Body of pancreas (tissue), 4 donors: Measurements from ENCODE around the gene RNF11. TPM values are rescaled to one million over a fixed set of nuclear protein-coding genes. Genes with fewer than 3 reads are reported as not detected.

Source experiments
- ATAC-seq: fragments of 150-250 bp; one replicate; pipeline ENCODE4 v1.9.1; 2016
- DNase-seq, 4 donors: peaks; one replicate each; pipeline ENCODE4 v3.0.0-alpha.2; 2019
- H3K27ac ChIP-seq, 4 donors: fragments of 200-600 bp; sonication (generic); 1 replicate in 3 of 4; 2 replicates in 1 of 4; pipeline versions ENCODE4 v1.5.1 to v1.6.1; 2016 to 2019; ENCODE audit warnings: mild to moderate bottlenecking in 1 of 4, mixed read lengths in 1 of 4, moderate library complexity in 1 of 4
- H3K27me3 ChIP-seq, 2 donors: fragments of 200-600 bp; sonication (generic); one replicate each; pipeline ENCODE4 v1.6.0; 2016; ENCODE audit warnings: mild to moderate bottlenecking in 1 of 2
- H3K36me3 ChIP-seq, 2 donors: fragments of 200-600 bp; sonication (generic); replicated peaks in 1 of 2; 2 replicates each; pipeline ENCODE4 v1.5.1; 2016; ENCODE audit warnings: low read depth in 2 of 2; ENCODE audit not compliant: insufficient read depth in 1 of 2
- H3K4me1 ChIP-seq: fragments of 200-600 bp; sonication (generic); one replicate; pipeline ENCODE4 v1.6.0; 2016
- H3K4me3 ChIP-seq, 2 donors: fragments of 200-600 bp; sonication (generic); 1 replicate in 1 of 2; 2 replicates in 1 of 2; pipeline ENCODE4 v1.5.1; 2016 to 2019
- H3K9me3 ChIP-seq, 3 donors: fragments of 200-600 bp; sonication (generic); 1 replicate in 2 of 3; 2 replicates in 1 of 3; pipeline ENCODE4 v1.5.1; 2016
- CTCF ChIP-seq, 7 experiments: fragments of 450-650 bp in 4 of 7; fragments of 200-600 bp in 3 of 7; sonication (generic) in 3 of 7; IDR thresholded peaks; one replicate each; pipeline ENCODE4 v1.5.1; 2016 to 2019; ENCODE audit warnings: antibody characterized with exemption in 7 of 7
- POLR2A ChIP-seq, 3 donors: fragments of 450-650 bp; IDR thresholded peaks; one replicate each; pipeline ENCODE4 v1.6.1; 2016; ENCODE audit warnings: antibody characterized with exemption in 3 of 3, mild to moderate bottlenecking in 2 of 3
- WGBS, 2 donors: methylation state at CpG; one replicate each; pipeline ENCODE4 v1.1.5; 2017; 5-methylcytosine and 5-hydroxymethylcytosine counted together
- intact Hi-C: fragments of 100-400 bp; cut with DNase I; formaldehyde crosslinking; loops from one replicate; pipeline ENCODE4 v1.15.1; 2023
- total RNA-seq, 2 donors: library from RNA; depleted of rRNA; stranded (reverse); fragments of >200 nt; gene quantifications; one replicate each; pipeline ENCODE4 v1.1.0, GENCODE V29; 2016

Gene RNF11
- total RNA-seq, 2 donors from 2014 or later: 33.2 to 34.9 TPM

DNA sequence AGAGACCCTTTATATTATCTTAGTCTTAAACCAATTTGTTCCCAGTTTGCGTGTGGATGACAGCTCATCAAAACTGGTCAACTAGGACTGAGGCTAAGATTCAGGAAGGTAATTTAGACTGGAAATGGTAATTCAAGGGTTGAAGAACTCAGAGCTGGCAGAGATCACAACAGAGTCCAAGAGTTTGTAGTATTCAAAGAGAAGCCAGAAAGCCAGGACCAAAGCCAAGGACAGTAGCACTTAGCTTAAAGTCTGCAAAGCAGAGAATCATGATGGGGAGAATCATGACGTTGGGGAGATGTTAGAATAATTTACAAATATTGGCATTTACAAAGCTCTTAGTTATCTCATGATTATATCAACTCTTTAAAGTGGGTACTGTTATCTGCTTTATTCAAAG, 32.6 kb downstream of the RNF11 start:
- H3K27me3 ChIP-seq: no peaks in the 10 kb centered on the region
- intact Hi-C loops: no loop called here
- no peak overlapping the region for H3K4me3 ChIP-seq
- peaks cover 0 to 4% of the 10 kb centered on the region in 2 donors for H3K36me3 ChIP-seq
- H3K27ac ChIP-seq: no peak overlapping the region
- TF ChIP-seq POLR2A (IDR thresholded peaks at IDR 0.05) (no peak), CTCF (IDR thresholded peaks at IDR 0.05) (no peak)
- H3K9me3 ChIP-seq: no peaks in the 10 kb centered on the region
- H3K4me1 ChIP-seq: peaks cover 20% of the 10 kb centered on the region
- WGBS, 2 donors: 46 to 53% methylated on average over 2 of the region's 2 CpGs
- DNase-seq (no peak), ATAC-seq (no peak)

DNA sequence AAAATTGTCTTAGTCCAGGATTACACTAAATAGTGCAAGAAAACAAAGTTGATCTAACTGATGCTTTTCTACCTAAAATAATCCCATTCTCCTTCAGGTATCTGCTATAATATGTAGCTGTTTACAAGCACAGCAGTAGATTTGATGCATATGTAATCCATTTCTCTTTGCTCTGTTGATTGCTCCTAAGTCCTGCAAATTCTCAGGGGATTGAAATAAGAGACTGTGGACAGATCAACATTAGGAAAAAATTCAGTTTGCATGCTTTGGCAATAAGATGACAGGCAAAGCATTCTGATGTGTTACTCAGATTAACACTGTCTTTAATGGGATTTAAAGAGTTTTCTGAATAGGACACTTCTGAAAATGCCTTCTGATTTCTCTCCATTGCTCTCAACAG, 34.7 kb downstream of the RNF11 start:
- no peak for ATAC-seq
- H3K27me3 ChIP-seq: no peaks in the 10 kb centered on the region
- peaks cover 0 to 4% of the 10 kb centered on the region in 2 donors for H3K36me3 ChIP-seq
- intact Hi-C loops: no loop called here
- H3K4me3 ChIP-seq: no peak overlapping the region
- TF ChIP-seq POLR2A (IDR thresholded peaks at IDR 0.05) (no peak), CTCF (IDR thresholded peaks at IDR 0.05) (no peak)
- no peaks in the 10 kb centered on the region for H3K9me3 ChIP-seq
- H3K4me1 ChIP-seq: peaks cover 11% of the 10 kb centered on the region
- no peak overlapping the region for H3K27ac ChIP-seq
- no peak for DNase-seq

GRCh38 chr1:51272916-51273315, 36.8 kb downstream of the RNF11 start:
- TF ChIP-seq POLR2A (IDR thresholded peaks at IDR 0.05) (no peak), CTCF (IDR thresholded peaks at IDR 0.05) (no peak)
- intact Hi-C loops: no loop called here
- Histone ChIP-seq H3K4me3 (no peak overlapping the region), H3K27me3 (no peaks in the 10 kb centered on the region), H3K27ac (no peak overlapping the region), H3K4me1 (peaks cover 11% of the 10 kb centered on the region), H3K9me3 (no peaks in the 10 kb centered on the region), H3K36me3 (peaks cover 0 to 6% of the 10 kb centered on the region in 2 donors)
- ATAC-seq (no peak), DNase-seq (no peak)

GRCh38 chr1:51274676-51275075, 38.6 kb downstream of the RNF11 start:
- Histone ChIP-seq H3K27ac (no peak overlapping the region), H3K27me3 (no peaks in the 10 kb centered on the region), H3K4me1 (peaks cover 11% of the 10 kb centered on the region), H3K9me3 (no peaks in the 10 kb centered on the region), H3K36me3 (peaks cover 0 to 6% of the 10 kb centered on the region in 2 donors), H3K4me3 (no peak overlapping the region)
- TF ChIP-seq CTCF (IDR thresholded peaks at IDR 0.05) (no peak), POLR2A (IDR thresholded peaks at IDR 0.05) (no peak)
- 97% methylated on average over 6 of the region's 6 CpGs for WGBS, 2 donors
- intact Hi-C loops: no loop called here
- no peak for ATAC-seq
- DNase-seq: no peak

DNA sequence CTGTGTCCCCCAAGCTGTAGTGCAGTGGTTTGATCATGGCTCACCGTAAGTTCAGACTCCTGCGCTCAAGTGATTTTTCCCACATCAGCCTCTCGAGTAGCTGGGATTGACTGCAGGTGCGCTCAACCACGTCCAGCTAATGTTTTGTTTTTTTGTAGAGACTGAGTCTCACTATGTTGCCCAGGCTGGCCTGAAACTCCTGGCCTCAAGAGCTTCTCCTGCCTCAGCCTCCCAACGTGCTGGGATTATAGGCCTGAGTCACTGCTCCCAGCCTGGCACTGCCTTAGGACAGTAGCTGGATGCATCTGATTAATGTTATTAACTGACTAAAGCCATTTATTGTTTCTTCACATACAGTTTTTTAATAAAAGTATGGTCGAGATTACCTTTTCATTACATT, 40.2 kb downstream of the RNF11 start:
- DNase-seq: no peak
- TF ChIP-seq CTCF (IDR thresholded peaks at IDR 0.05) (no peak), POLR2A (IDR thresholded peaks at IDR 0.05) (no peak)

More for the DNA sequence above, 40.2 kb downstream of the RNF11 start:
- Histone ChIP-seq H3K9me3 (no peaks in the 10 kb centered on the region), H3K27ac (no peak overlapping the region), H3K4me1 (peaks cover 5% of the 10 kb centered on the region), H3K4me3 (no peak overlapping the region), H3K27me3 (no peaks in the 10 kb centered on the region), H3K36me3 (peaks cover 0 to 2% of the 10 kb centered on the region in 2 donors)
- ATAC-seq: no peak
- WGBS, 2 donors: 81 to 86% methylated on average over 7 of the region's 7 CpGs
- intact Hi-C loops: no loop called here
